ENCODE measurements around the gene SEMA6B.

Gene SEMA6B

GRCh38 chr19:4525563-4526002, 33.9 kb downstream of the SEMA6B start:
- H3K36me3 ChIP-seq (ENCODE audit: control insufficient read depth, low read length) = no peaks in the 10 kb centered on the region
- H3K4me1 ChIP-seq (ENCODE audit: control insufficient read depth, low read length) = no peaks in the 10 kb centered on the region

DNA sequence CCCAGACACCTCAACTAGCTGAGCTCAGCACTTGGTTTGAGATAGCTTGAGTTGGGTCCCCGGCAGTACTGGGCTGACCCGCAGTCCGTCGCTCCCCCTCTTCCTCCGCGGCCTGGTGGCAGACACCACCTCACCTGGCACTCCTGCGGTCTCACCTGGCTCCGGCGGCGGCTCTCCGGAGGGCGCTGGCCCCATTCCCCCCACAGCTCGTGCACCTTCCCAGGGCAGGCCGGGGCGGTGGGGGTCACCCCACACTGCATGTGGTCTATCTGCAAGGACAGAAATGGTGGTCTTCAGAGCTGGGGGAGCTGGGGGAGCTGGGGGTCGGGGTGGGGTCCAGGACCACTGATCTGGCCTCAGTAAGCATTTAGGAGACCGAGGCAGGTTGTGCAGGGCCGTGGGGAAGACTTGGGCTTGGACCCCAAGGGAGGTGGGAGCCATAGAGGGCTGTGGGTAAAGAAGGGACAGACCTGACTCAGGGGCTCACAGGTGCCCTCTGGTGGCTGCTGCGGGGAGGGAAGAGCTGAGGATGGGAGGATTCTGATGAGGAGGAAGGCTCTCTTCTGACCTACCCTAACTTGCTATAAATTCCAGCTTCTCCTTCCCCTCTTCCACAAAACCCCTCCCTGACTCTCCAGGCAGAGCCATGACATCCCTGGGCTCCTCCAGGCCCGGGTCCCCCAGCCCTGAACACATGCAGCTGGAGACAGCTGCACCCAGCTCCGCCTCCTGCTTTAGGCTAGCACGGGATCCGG, 34.5 kb downstream of the SEMA6B start:
- Histone ChIP-seq H4K20me1 (ENCODE audit: control insufficient read depth, insufficient read depth, low read depth, low read length) (no peaks in the 10 kb centered on the region), H3K9me2 (replicated peaks; ENCODE audit: control insufficient read depth, low read length) (no peaks in the 10 kb centered on the region), H3K9me3 (ENCODE audit: control insufficient read depth, insufficient read depth, low read length) (no peaks in the 10 kb centered on the region), H3K79me2 (ENCODE audit: control insufficient read depth, low read length) (no peaks in the 10 kb centered on the region), H3F3A (ENCODE audit: control insufficient read depth, insufficient read depth) (no peaks in the 10 kb centered on the region), H3K4me1 (ENCODE audit: control insufficient read depth, low read length) (no peaks in the 10 kb centered on the region), H3K4me2 (ENCODE audit: low read length) (no peak overlapping the region), H3K27ac (ENCODE audit: low read depth, low read length) (no peak overlapping the region), H3K27me3 (ENCODE audit: control insufficient read depth, low read length) (no peaks in the 10 kb centered on the region), H3K4me3 (ENCODE audit: low read length) (no peak overlapping the region), H3K36me3 (ENCODE audit: control insufficient read depth, low read length) (no peaks in the 10 kb centered on the region)
- no peak for TF ChIP-seq EZH2phosphoT487 (IDR thresholded peaks at IDR 0.05; ENCODE audit: borderline replicate concordance, low read length)
- TF ChIP-seq, protein P1, sequence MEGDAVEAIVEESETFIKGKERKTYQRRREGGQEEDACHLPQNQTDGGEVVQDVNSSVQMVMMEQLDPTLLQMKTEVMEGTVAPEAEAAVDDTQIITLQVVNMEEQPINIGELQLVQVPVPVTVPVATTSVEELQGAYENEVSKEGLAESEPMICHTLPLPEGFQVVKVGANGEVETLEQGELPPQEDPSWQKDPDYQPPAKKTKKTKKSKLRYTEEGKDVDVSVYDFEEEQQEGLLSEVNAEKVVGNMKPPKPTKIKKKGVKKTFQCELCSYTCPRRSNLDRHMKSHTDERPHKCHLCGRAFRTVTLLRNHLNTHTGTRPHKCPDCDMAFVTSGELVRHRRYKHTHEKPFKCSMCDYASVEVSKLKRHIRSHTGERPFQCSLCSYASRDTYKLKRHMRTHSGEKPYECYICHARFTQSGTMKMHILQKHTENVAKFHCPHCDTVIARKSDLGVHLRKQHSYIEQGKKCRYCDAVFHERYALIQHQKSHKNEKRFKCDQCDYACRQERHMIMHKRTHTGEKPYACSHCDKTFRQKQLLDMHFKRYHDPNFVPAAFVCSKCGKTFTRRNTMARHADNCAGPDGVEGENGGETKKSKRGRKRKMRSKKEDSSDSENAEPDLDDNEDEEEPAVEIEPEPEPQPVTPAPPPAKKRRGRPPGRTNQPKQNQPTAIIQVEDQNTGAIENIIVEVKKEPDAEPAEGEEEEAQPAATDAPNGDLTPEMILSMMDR (IDR thresholded peaks at IDR 0.05; ENCODE audit: low read depth, low read length, poor library complexity, severe bottlenecking) = peak; percentile 79

More at GRCh38 chr19:4525563-4526002, 33.9 kb downstream of the SEMA6B start:
- H4K20me1 ChIP-seq (ENCODE audit: control insufficient read depth, insufficient read depth, low read depth, low read length) = no peaks in the 10 kb centered on the region
- no peaks in the 10 kb centered on the region for H3K9me3 ChIP-seq (ENCODE audit: control insufficient read depth, insufficient read depth, low read length)
- no peaks in the 10 kb centered on the region for H3K79me2 ChIP-seq (ENCODE audit: control insufficient read depth, low read length)
- H3K9me2 ChIP-seq (replicated peaks; ENCODE audit: control insufficient read depth, low read length) = no peaks in the 10 kb centered on the region
- no peak overlapping the region for H3K27ac ChIP-seq (ENCODE audit: low read depth, low read length)
- TF ChIP-seq, protein P1 (IDR thresholded peaks at IDR 0.05; ENCODE audit: low read depth, low read length, poor library complexity, severe bottlenecking) = no peak
- no peak for TF ChIP-seq EZH2phosphoT487 (IDR thresholded peaks at IDR 0.05; ENCODE audit: borderline replicate concordance, low read length)
- H3F3A ChIP-seq (ENCODE audit: control insufficient read depth, insufficient read depth) = no peaks in the 10 kb centered on the region
- H3K4me3 ChIP-seq (ENCODE audit: low read length) = no peak overlapping the region
- H3K4me2 ChIP-seq (ENCODE audit: low read length) = no peak overlapping the region
- no peaks in the 10 kb centered on the region for H3K27me3 ChIP-seq (ENCODE audit: control insufficient read depth, low read length)

GRCh38 chr19:4523306-4524110, 36.0 kb downstream of the SEMA6B start:
- no peaks in the 10 kb centered on the region for H3K27me3 ChIP-seq (ENCODE audit: control insufficient read depth, low read length)
- no peak overlapping the region for H3K4me3 ChIP-seq (ENCODE audit: low read length)
- H4K20me1 ChIP-seq (ENCODE audit: control insufficient read depth, insufficient read depth, low read depth, low read length) = no peaks in the 10 kb centered on the region
- no peak overlapping the region for H3K4me2 ChIP-seq (ENCODE audit: low read length)
- TF ChIP-seq EZH2phosphoT487 (IDR thresholded peaks at IDR 0.05; ENCODE audit: borderline replicate concordance, low read length) = no peak
- TF ChIP-seq, protein P1 (IDR thresholded peaks at IDR 0.05; ENCODE audit: low read depth, low read length, poor library complexity, severe bottlenecking) = peak; percentile 83
- no peaks in the 10 kb centered on the region for H3K9me3 ChIP-seq (ENCODE audit: control insufficient read depth, insufficient read depth, low read length)
- no peaks in the 10 kb centered on the region for H3K4me1 ChIP-seq (ENCODE audit: control insufficient read depth, low read length)
- no peaks in the 10 kb centered on the region for H3K36me3 ChIP-seq (ENCODE audit: control insufficient read depth, low read length)
- no peaks in the 10 kb centered on the region for H3F3A ChIP-seq (ENCODE audit: control insufficient read depth, insufficient read depth)
- H3K9me2 ChIP-seq (replicated peaks; ENCODE audit: control insufficient read depth, low read length) = no peaks in the 10 kb centered on the region
- H3K27ac ChIP-seq (ENCODE audit: low read depth, low read length) = no peak overlapping the region
- no peaks in the 10 kb centered on the region for H3K79me2 ChIP-seq (ENCODE audit: control insufficient read depth, low read length)

Data from DOHH2 (cell line).